ENCODE measurements around the gene ITGB1. TPM values are rescaled to one million over a fixed set of nuclear protein-coding genes. Genes with fewer than 3 reads are reported as not detected.
A peak's percentile ranks its signal among the peaks of the same experiment; 100 is the strongest.

Gene ITGB1
- 307 and 421 TPM in 2 replicates for total RNA-seq (2021)
- percentile 99 among the genes with signal in this experiment for Bru-seq, nascent RNA
- BruChase-seq, experiment 1, labeled RNA remaining after a 2-hour chase = percentile 99 among the genes with signal in this experiment
- percentile 98 among the genes with signal in this experiment for BruChase-seq, experiment 2, labeled RNA remaining after a 6-hour chase
- long read RNA-seq, transcript ITGB1-201 (16 exons, 3,640 nt) = major isoform, 453 of 584 reads
- long read RNA-seq, transcript ITGB1-202 (16 exons, 3,784 nt) = minor isoform, 22 of 584 reads
- long read RNA-seq, partial matches to known transcripts = 39 of 584 reads
- long read RNA-seq, other reads (novel, unspliced or antisense) = 70 of 584 reads

DNA sequence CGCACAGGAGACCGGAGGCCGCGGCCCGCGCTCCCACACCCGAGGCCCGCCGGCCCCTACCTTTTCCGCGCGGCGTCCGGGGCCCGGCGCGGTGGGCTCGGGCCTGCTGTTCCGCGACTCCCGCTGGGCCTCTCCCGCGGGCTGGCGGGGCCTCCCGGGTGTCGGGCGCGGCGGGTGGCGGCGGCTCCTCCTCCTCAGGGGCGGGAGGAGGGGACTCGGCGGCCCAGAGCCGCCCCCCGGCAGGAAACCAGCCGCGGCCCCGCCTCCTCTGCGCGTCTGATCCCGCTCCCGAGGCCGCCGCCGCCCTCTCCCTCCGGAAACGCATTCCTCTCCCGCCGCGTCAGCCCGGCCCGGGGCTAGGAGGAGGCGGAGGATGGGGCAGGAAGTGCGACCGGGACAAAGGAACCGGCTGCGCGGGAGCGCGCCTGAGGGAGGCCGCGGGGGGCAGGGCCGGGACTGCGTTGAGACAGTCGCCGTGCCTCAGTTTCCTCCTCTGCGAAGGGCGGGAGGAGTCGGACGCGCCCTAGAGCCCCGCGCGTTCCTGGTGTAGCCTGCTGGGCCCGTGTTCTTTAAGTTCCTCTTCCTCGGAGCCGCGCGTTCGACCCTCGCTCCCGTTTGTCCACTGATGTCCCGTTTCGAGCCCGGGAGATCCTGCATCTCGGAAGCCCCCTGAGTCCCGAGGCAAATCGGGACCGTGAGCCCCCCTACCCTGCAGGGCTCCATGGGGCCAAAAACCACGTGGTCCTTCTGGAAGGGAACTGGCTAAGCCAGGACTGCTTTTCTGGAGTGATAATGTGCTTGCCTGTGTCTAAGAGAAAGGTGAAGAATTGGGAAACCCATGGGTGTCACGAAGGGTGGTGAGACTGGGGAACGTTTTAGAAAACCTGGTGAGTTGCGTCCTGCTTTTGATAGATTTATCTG is at the start of gene ITGB1:
ITGB1 (minus strand) TSS at position 146 of the 921 bp plus-strand sequence. CDS start 22,672 bp downstream, outside the sequence.
- Histone ChIP-seq H3K27ac (peak within 1 kb of the TSS; percentile 95), H3K36me3 (ENCODE audit: low read depth) (peaks cover 18% of the 10 kb centered on the region; the same call in 1 of the 2 replicates), H3K4me1 (replicated peaks; ENCODE audit: insufficient read depth) (peaks cover 65% of the 10 kb centered on the region), H3K27me3 (ENCODE audit: insufficient read depth, low read depth) (no peaks in the 10 kb centered on the region), H3F3A (ENCODE audit: insufficient read depth, low read depth) (0 out of 2 replicates have a peak, but pooled peaks cover 4% of the 10 kb centered on the region), H4K20me1 (ENCODE audit: insufficient read depth) (peaks cover 36% of the 10 kb centered on the region), H3K9me2 (ENCODE audit: insufficient read depth) (no peaks in the 10 kb centered on the region), H2AFZ (peak within 1 kb of the TSS; percentile 84), H3K4me2 (peak within 1 kb of the TSS; percentile 95), H3K79me2 (ENCODE audit: low read depth) (peaks cover 70% of the 10 kb centered on the region), H3K4me3 (peak within 1 kb of the TSS; percentile 99), H3K9me3 (ENCODE audit: insufficient read depth, low read depth) (no peaks in the 10 kb centered on the region)
- TF ChIP-seq, protein P1, sequence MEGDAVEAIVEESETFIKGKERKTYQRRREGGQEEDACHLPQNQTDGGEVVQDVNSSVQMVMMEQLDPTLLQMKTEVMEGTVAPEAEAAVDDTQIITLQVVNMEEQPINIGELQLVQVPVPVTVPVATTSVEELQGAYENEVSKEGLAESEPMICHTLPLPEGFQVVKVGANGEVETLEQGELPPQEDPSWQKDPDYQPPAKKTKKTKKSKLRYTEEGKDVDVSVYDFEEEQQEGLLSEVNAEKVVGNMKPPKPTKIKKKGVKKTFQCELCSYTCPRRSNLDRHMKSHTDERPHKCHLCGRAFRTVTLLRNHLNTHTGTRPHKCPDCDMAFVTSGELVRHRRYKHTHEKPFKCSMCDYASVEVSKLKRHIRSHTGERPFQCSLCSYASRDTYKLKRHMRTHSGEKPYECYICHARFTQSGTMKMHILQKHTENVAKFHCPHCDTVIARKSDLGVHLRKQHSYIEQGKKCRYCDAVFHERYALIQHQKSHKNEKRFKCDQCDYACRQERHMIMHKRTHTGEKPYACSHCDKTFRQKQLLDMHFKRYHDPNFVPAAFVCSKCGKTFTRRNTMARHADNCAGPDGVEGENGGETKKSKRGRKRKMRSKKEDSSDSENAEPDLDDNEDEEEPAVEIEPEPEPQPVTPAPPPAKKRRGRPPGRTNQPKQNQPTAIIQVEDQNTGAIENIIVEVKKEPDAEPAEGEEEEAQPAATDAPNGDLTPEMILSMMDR (conservative IDR thresholded peaks at IDR 0.05) = no peak
- TF ChIP-seq EZH2 (IDR thresholded peaks at IDR 0.05; ENCODE audit: low read depth) = no peak
- POLR2A ChIA-PET (ENCODE audit: unreplicated experiment) = interaction anchor here (2.0 kb wide), 1 partner anchor 22 kb away, joined by 10 read pairs; no protein-coding TSS in a partner anchor
- intact Hi-C loops (cut with micrococcal nuclease; ENCODE audit: unreplicated experiment) = loop anchor here (1.0 to 10.0 kb wide), 4 partner anchors 22 to 614 kb away; partner anchors contain the start of genes CCDC7 and EPC1
- DNase-seq = peak; percentile 76 to 98
- BruUV-seq (replicated peaks) = no TSS peak
- CTCF ChIA-PET = no interaction called here

- no TSS peak for BruUV-seq (replicated peaks)
- Histone ChIP-seq H3K4me1 (replicated peaks; ENCODE audit: insufficient read depth) (peaks cover 82% of the 10 kb centered on the region), H3K4me2 (peak overlapping the region; percentile 90), H3K27me3 (ENCODE audit: insufficient read depth, low read depth) (no peaks in the 10 kb centered on the region), H4K20me1 (ENCODE audit: insufficient read depth) (no peaks in the 10 kb centered on the region), H3K4me3 (peak overlapping the region; percentile 57; the same call in 1 of the 2 replicates), H3K9me2 (ENCODE audit: insufficient read depth) (no peaks in the 10 kb centered on the region), H2AFZ (no peak overlapping the region), H3K36me3 (ENCODE audit: low read depth) (no peaks in the 10 kb centered on the region), H3F3A (ENCODE audit: insufficient read depth, low read depth) (peaks cover 69% of the 10 kb centered on the region), H3K9me3 (ENCODE audit: insufficient read depth, low read depth) (peaks cover 4% of the 10 kb centered on the region; the same call in 1 of the 2 replicates), H3K27ac (peak overlapping the region; percentile 93), H3K79me2 (ENCODE audit: low read depth) (peaks cover 9% of the 10 kb centered on the region)
- intact Hi-C loops (cut with micrococcal nuclease; ENCODE audit: unreplicated experiment) = loop anchor here (10.0 kb wide), 1 partner anchor 752 kb away; no protein-coding TSS in a partner anchor
- no peak for TF ChIP-seq EZH2 (IDR thresholded peaks at IDR 0.05; ENCODE audit: low read depth)
- TF ChIP-seq, protein P1 (conservative IDR thresholded peaks at IDR 0.05) = no peak
- DNase-seq = no peak
- ChIA-PET CTCF (interaction anchor here (0.6 kb wide), 1 partner anchor 483 kb away, joined by 3 read pairs; no protein-coding TSS in a partner anchor), POLR2A (ENCODE audit: unreplicated experiment) (interaction anchor here (0.5 kb wide), 1 partner anchor 1470 kb away, joined by 3 read pairs; no protein-coding TSS in a partner anchor)
These were observed 48.4 kb upstream of the ITGB1 start for GRCh38 chr10:33006342-33006887.
